NCI-H1092 (cell line): ENCODE results near the gene TRABD.
"Not testable (repeated sequence)": the region's sequence is repeated elsewhere in the genome, so short reads cannot be mapped to it uniquely, and the experiment has no call there.

Experiments
- DNase-seq: peaks from one replicate; lab custom pipeline; 2025; lab: John Stamatoyannopoulos, UW

Gene TRABD

GRCh38 chr22:50185375-50186087 is at the start of gene TRABD:
TRABD (plus strand) TSS chr22:50185913; CDS start chr22:50193061, 7,148 bp downstream.
- DNase-seq: peak; percentile 36

GRCh38 chr22:50136581-50137015 is 49.1 kb upstream of the TRABD start:
- no peak for DNase-seq

GRCh38 chr22:50137277-50137676 is 48.4 kb upstream of the TRABD start:
- not testable (repeated sequence) for DNase-seq

GRCh38 chr22:50138041-50138440 is 47.7 kb upstream of the TRABD start:
- no peak for DNase-seq

GRCh38 chr22:50138988-50139387 is 46.7 kb upstream of the TRABD start:
- no peak for DNase-seq

- DNase-seq: no peak
Observed at GRCh38 chr22:50139843-50140415, 45.8 kb upstream of the TRABD start.

- no peak for DNase-seq
Observed at GRCh38 chr22:50140615-50141014, 45.1 kb upstream of the TRABD start.

GRCh38 chr22:50141462-50141861 is 44.3 kb upstream of the TRABD start:
- DNase-seq: no peak

- no peak for DNase-seq
Observed at GRCh38 chr22:50141891-50142363, 43.8 kb upstream of the TRABD start.

- no peak for DNase-seq
Observed at GRCh38 chr22:50143096-50143495, 42.6 kb upstream of the TRABD start.

GRCh38 chr22:50144005-50144614 is 41.6 kb upstream of the TRABD start:
- DNase-seq: no peak

- no peak for DNase-seq
Observed at GRCh38 chr22:50145721-50146438, 39.8 kb upstream of the TRABD start.

- DNase-seq: no peak
Observed at GRCh38 chr22:50146439-50147238, 39.1 kb upstream of the TRABD start.

GRCh38 chr22:50147258-50148165 is 38.2 kb upstream of the TRABD start:
- not testable (repeated sequence) for DNase-seq

- no peak for DNase-seq
Observed at GRCh38 chr22:50148166-50148500, 37.6 kb upstream of the TRABD start.

GRCh38 chr22:50148991-50149721 is 36.6 kb upstream of the TRABD start:
- DNase-seq: no peak

- DNase-seq: no peak
Observed at GRCh38 chr22:50150161-50151129, 35.3 kb upstream of the TRABD start.

- DNase-seq: no peak
Observed at GRCh38 chr22:50151571-50152537, 33.9 kb upstream of the TRABD start.
